ENCODE measurements around the gene TRIM44. TPM values are rescaled to one million over a fixed set of nuclear protein-coding genes. Genes with fewer than 3 reads are reported as not detected.
"Not testable (repeated sequence)": the region's sequence is repeated elsewhere in the genome, so short reads cannot be mapped to it uniquely, and the experiment has no call there.

Gene TRIM44
- total and polyA plus RNA-seq, 4 experiments from 2014 or later = 34.7 to 53.1 (median 48.7) TPM

- H3K36me3 ChIP-seq (ENCODE audit: insufficient read depth, low read length); H3K4me1 Mint-ChIP-seq; H3K36me3 Mint-ChIP-seq; H3K9me3 ChIP-seq (ENCODE audit: control insufficient read depth in 1 of 2, low read length in 2 of 2); H3K9me3 Mint-ChIP-seq; H3K27ac ChIP-seq (ENCODE audit: low read depth, low read length); POLR2A ChIA-PET (ENCODE audit: partially characterized antibody); H3K27me3 ChIP-seq (ENCODE audit: insufficient read depth, low read length); intact Hi-C loops (cut with micrococcal nuclease); H3K27ac Mint-ChIP-seq; DNase-seq; H3K4me3 ChIP-seq (ENCODE audit: low read length in 2 of 2); H3K4me3 Mint-ChIP-seq; H3K4me1 ChIP-seq (ENCODE audit: insufficient read depth, low read length): not testable (repeated sequence)
- peaks cover 6 to 18% of the 10 kb centered on the region in 2 donors for H3K27me3 Mint-ChIP-seq
- CTCF ChIA-PET (ENCODE audit: partially characterized antibody) = interaction anchor here (0.7 to 1.6 kb wide), 2 partner anchors 17 to 21 kb away, joined by 4 read pairs; no protein-coding TSS in a partner anchor
These were observed 176.3 kb downstream of the TRIM44 start for GRCh38 chr11:35838697-35839367.

GRCh38 chr11:35839368-35840161, 177.0 kb downstream of the TRIM44 start:
- intact Hi-C loops (cut with micrococcal nuclease) = loop anchor here (10.0 kb wide), 1 partner anchor 65 kb away; no protein-coding TSS in a partner anchor
- no peaks in the 10 kb centered on the region for H3K27me3 ChIP-seq (ENCODE audit: insufficient read depth, low read length)
- Mint-ChIP-seq H3K27me3 (peaks cover 6 to 18% of the 10 kb centered on the region in 2 donors), H3K36me3 (no peaks in the 10 kb centered on the region), H3K4me1 (no peaks in the 10 kb centered on the region), H3K27ac (no peak overlapping the region), H3K4me3 (no peak overlapping the region), H3K9me3 (peaks cover 0 to 3% (median 1%) of the 10 kb centered on the region in 8 donors)
- CTCF ChIA-PET (ENCODE audit: partially characterized antibody) = interaction anchor here (1.6 kb wide), 1 partner anchor 18 kb away, joined by 4 read pairs; no protein-coding TSS in a partner anchor
- no peak for DNase-seq
- H3K4me3 ChIP-seq (ENCODE audit: low read length in 2 of 2) = no peak overlapping the region
- POLR2A ChIA-PET (ENCODE audit: partially characterized antibody) = no interaction called here
- no peaks in the 10 kb centered on the region for H3K36me3 ChIP-seq (ENCODE audit: insufficient read depth, low read length)
- H3K4me1 ChIP-seq (ENCODE audit: insufficient read depth, low read length) = no peaks in the 10 kb centered on the region
- H3K27ac ChIP-seq (ENCODE audit: low read depth, low read length) = no peak overlapping the region
- no peaks in the 10 kb centered on the region for H3K9me3 ChIP-seq (ENCODE audit: control insufficient read depth in 1 of 2, low read length in 2 of 2)

- no peaks in the 10 kb centered on the region for H3K36me3 Mint-ChIP-seq
- CTCF ChIA-PET (ENCODE audit: partially characterized antibody) = interaction anchor here (1.6 kb wide), 1 partner anchor 20 kb away, joined by 6 read pairs; no protein-coding TSS in a partner anchor
These were observed 179.2 kb downstream of the TRIM44 start for GRCh38 chr11:35841733-35842132.

GRCh38 chr11:35842958-35843357, 180.4 kb downstream of the TRIM44 start:
- Histone ChIP-seq H3K4me3 (ENCODE audit: low read length in 2 of 2) (no peak overlapping the region), H3K4me1 (ENCODE audit: insufficient read depth, low read length) (no peaks in the 10 kb centered on the region), H3K27ac (ENCODE audit: low read depth, low read length) (no peak overlapping the region), H3K36me3 (ENCODE audit: insufficient read depth, low read length) (no peaks in the 10 kb centered on the region), H3K27me3 (ENCODE audit: insufficient read depth, low read length) (no peaks in the 10 kb centered on the region), H3K9me3 (ENCODE audit: control insufficient read depth in 1 of 2, low read length in 2 of 2) (no peaks in the 10 kb centered on the region)
- no peaks in the 10 kb centered on the region for H3K4me1 Mint-ChIP-seq
- no peak for DNase-seq
- H3K4me3 Mint-ChIP-seq = no peak overlapping the region
- H3K9me3 Mint-ChIP-seq = peaks cover 0 to 3% (median 1%) of the 10 kb centered on the region in 8 donors
- no peak overlapping the region for H3K27ac Mint-ChIP-seq
- ChIA-PET POLR2A (ENCODE audit: partially characterized antibody) (no interaction called here), CTCF (ENCODE audit: partially characterized antibody) (interaction anchor here (2.1 kb wide), 1 partner anchor 21 kb away, joined by 12 read pairs; no protein-coding TSS in a partner anchor)
- intact Hi-C loops (cut with micrococcal nuclease) = loop anchor here (10.0 kb wide), 1 partner anchor 62 kb away; no protein-coding TSS in a partner anchor
- no peaks in the 10 kb centered on the region for H3K36me3 Mint-ChIP-seq
- H3K27me3 Mint-ChIP-seq = peaks cover 3 to 16% of the 10 kb centered on the region in 2 donors

More at GRCh38 chr11:35841733-35842132, 179.2 kb downstream of the TRIM44 start:
- Histone ChIP-seq H3K36me3 (ENCODE audit: insufficient read depth, low read length) (no peaks in the 10 kb centered on the region), H3K4me1 (ENCODE audit: insufficient read depth, low read length) (no peaks in the 10 kb centered on the region), H3K4me3 (ENCODE audit: low read length in 2 of 2) (no peak overlapping the region), H3K27ac (ENCODE audit: low read depth, low read length) (no peak overlapping the region), H3K9me3 (ENCODE audit: control insufficient read depth in 1 of 2, low read length in 2 of 2) (no peaks in the 10 kb centered on the region), H3K27me3 (ENCODE audit: insufficient read depth, low read length) (no peaks in the 10 kb centered on the region)
- Mint-ChIP-seq H3K4me1 (no peaks in the 10 kb centered on the region), H3K4me3 (no peak overlapping the region), H3K9me3 (peaks cover 0 to 3% (median 1%) of the 10 kb centered on the region in 8 donors), H3K27ac (no peak overlapping the region), H3K27me3 (peaks cover 5 to 20% of the 10 kb centered on the region in 2 donors)
- POLR2A ChIA-PET (ENCODE audit: partially characterized antibody) = no interaction called here
- intact Hi-C loops (cut with micrococcal nuclease) = loop anchor here (10.0 kb wide), 1 partner anchor 63 kb away; no protein-coding TSS in a partner anchor
- no peak for DNase-seq

GRCh38 chr11:35844579-35844978, 182.0 kb downstream of the TRIM44 start:
- ChIA-PET POLR2A (ENCODE audit: partially characterized antibody) (no interaction called here), CTCF (ENCODE audit: partially characterized antibody) (no interaction called here)
- Mint-ChIP-seq H3K36me3 (no peaks in the 10 kb centered on the region), H3K4me3 (no peak overlapping the region), H3K27ac (no peak overlapping the region), H3K4me1 (no peaks in the 10 kb centered on the region), H3K9me3 (peaks cover 0 to 3% (median 1%) of the 10 kb centered on the region in 8 donors), H3K27me3 (peaks cover 2 to 14% of the 10 kb centered on the region in 2 donors)
- no peak overlapping the region for H3K27ac ChIP-seq (ENCODE audit: low read depth, low read length)
- no peaks in the 10 kb centered on the region for H3K27me3 ChIP-seq (ENCODE audit: insufficient read depth, low read length)
- intact Hi-C loops (cut with micrococcal nuclease) = loop anchor here (10.0 kb wide), 1 partner anchor 60 kb away; no protein-coding TSS in a partner anchor
- H3K4me1 ChIP-seq (ENCODE audit: insufficient read depth, low read length) = no peaks in the 10 kb centered on the region
- no peak overlapping the region for H3K4me3 ChIP-seq (ENCODE audit: low read length in 2 of 2)
- no peak for DNase-seq
- no peaks in the 10 kb centered on the region for H3K9me3 ChIP-seq (ENCODE audit: control insufficient read depth in 1 of 2, low read length in 2 of 2)
- H3K36me3 ChIP-seq (ENCODE audit: insufficient read depth, low read length) = no peaks in the 10 kb centered on the region

GRCh38 chr11:35845860-35846259, 183.3 kb downstream of the TRIM44 start:
- no peak overlapping the region for H3K4me3 Mint-ChIP-seq
- Histone ChIP-seq H3K9me3 (ENCODE audit: control insufficient read depth in 1 of 2, low read length in 2 of 2) (no peaks in the 10 kb centered on the region), H3K36me3 (ENCODE audit: insufficient read depth, low read length) (no peaks in the 10 kb centered on the region), H3K27ac (ENCODE audit: low read depth, low read length) (no peak overlapping the region), H3K27me3 (ENCODE audit: insufficient read depth, low read length) (no peaks in the 10 kb centered on the region), H3K4me3 (ENCODE audit: low read length in 2 of 2) (no peak overlapping the region), H3K4me1 (ENCODE audit: insufficient read depth, low read length) (no peaks in the 10 kb centered on the region)
- CTCF ChIA-PET (ENCODE audit: partially characterized antibody) = no interaction called here
- intact Hi-C loops (cut with micrococcal nuclease) = loop anchor here (10.0 kb wide), 1 partner anchor 59 kb away; no protein-coding TSS in a partner anchor
- POLR2A ChIA-PET (ENCODE audit: partially characterized antibody) = no interaction called here
- H3K27me3 Mint-ChIP-seq = peaks cover 2 to 10% of the 10 kb centered on the region in 2 donors
- H3K4me1 Mint-ChIP-seq = no peaks in the 10 kb centered on the region
- no peak for DNase-seq
- H3K36me3 Mint-ChIP-seq = no peaks in the 10 kb centered on the region
- no peak overlapping the region for H3K27ac Mint-ChIP-seq
- no peaks in the 10 kb centered on the region for H3K9me3 Mint-ChIP-seq

GRCh38 chr11:35846874-35847273, 184.3 kb downstream of the TRIM44 start:
- no peaks in the 10 kb centered on the region for H3K9me3 Mint-ChIP-seq
- Histone ChIP-seq H3K9me3 (ENCODE audit: control insufficient read depth in 1 of 2, low read length in 2 of 2) (no peaks in the 10 kb centered on the region), H3K36me3 (ENCODE audit: insufficient read depth, low read length) (no peaks in the 10 kb centered on the region), H3K4me1 (ENCODE audit: insufficient read depth, low read length) (no peaks in the 10 kb centered on the region), H3K4me3 (ENCODE audit: low read length in 2 of 2) (no peak overlapping the region), H3K27me3 (ENCODE audit: insufficient read depth, low read length) (no peaks in the 10 kb centered on the region), H3K27ac (ENCODE audit: low read depth, low read length) (no peak overlapping the region)
- no peaks in the 10 kb centered on the region for H3K4me1 Mint-ChIP-seq
- no peak overlapping the region for H3K27ac Mint-ChIP-seq
- ChIA-PET POLR2A (ENCODE audit: partially characterized antibody) (no interaction called here), CTCF (ENCODE audit: partially characterized antibody) (no interaction called here)
- no peak for DNase-seq
- no peak overlapping the region for H3K4me3 Mint-ChIP-seq
- H3K27me3 Mint-ChIP-seq = peaks cover 2 to 10% of the 10 kb centered on the region in 2 donors
- H3K36me3 Mint-ChIP-seq = no peaks in the 10 kb centered on the region
- intact Hi-C loops (cut with micrococcal nuclease) = loop anchor here (10.0 kb wide), 1 partner anchor 58 kb away; no protein-coding TSS in a partner anchor
